ENCODE measurements around the gene ZMAT5. TPM values are rescaled to one million over a fixed set of nuclear protein-coding genes. Genes with fewer than 3 reads are reported as not detected.

Gene ZMAT5
- total RNA-seq, 1 donor from 2014 or later, result 29.0 TPM

DNA sequence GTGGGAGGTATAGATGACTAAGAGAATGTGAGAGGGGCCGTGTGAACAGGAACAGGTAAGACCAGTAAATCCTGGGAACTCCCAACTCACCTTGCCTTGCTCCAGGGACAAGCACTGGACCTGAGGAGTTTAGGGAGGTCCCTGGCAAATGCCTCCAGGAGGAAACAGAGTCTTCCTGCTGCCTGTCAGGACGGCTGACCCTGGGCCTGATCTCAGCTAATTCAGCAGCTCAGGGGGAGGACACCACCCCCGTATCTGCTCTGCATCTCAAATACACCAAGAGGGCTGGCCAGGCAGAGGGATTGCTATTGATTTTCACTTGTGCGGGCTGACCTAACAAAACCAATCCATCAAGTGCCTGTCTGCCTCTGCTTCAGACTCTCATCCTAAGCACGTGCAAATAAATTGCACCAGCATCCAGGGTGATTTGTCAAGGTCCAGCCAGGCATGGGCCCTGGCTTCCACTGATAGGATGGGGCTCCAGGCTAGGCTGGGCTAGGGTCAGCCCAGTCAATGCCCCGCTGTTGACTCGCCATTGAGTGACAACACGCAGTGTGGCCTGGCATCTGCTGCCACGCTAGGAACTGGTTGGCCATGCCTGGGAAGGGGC is 20.7 kb upstream of the ZMAT5 start:
- intact Hi-C loops (cut with micrococcal nuclease), result no loop called here

DNA sequence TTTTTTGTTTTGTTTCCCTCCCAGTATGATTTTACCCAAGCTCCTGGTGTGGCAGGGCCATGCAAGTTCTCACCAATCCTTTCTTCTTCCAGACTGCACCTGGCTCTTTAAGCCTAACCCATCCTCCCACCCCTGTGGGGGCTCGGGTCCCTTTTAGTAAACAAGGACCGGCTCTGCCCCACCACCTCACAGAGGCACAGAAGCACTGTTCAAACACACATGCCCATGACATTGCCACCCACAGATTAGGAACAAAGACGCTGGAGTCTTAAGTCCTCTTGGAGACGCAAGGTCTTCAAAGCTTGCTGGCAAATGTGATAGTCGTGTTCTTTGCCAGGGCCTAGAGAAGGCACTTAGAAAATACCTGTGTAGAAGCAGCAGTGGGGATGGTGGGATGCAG is 19.2 kb upstream of the ZMAT5 start:
- intact Hi-C loops (cut with micrococcal nuclease), result no loop called here

DNA sequence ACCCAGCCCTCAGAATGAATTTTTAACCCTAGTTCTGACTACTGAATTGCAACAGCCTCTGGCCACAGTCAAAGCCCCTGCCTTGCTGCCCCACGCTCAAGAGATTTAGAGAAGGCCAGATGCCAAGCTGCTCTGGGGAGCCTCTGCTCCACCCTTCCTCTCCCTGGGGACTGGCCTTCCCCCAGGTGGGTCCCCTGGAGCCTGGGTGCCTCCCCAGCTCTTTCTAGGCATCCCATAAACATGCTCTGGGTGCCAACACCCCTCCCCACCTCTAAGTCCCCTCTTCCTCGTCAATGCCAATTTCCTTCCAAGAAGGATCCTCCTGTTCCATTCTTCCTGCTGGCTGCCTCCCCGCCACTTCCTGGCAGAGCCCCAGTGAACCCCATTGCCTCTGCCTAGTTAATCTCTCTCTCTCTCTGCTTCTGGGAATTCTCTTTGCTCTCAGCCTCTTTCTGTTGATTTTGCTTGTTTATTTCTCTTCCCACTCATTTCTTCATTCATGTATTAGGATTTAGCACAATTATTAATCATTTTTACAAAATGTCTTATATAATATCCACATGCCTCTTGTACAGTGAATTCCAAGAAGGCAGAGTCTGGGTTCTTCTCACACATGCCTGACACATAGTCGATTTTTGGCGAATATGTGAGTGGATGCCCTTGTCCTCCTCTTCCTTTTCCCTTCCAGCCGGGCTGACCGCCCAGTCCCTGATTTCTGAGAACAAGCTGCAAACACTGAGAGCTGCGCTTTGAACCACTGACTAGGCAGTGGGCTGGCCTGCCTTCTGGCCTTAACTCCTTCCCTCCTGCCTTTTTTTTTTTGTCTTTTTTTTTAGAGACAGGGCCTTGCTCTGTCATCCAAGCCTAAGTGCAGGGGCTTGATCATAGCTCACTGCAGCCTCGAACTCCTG is 17.9 kb upstream of the ZMAT5 start:
- intact Hi-C loops (cut with micrococcal nuclease), result no loop called here

DNA sequence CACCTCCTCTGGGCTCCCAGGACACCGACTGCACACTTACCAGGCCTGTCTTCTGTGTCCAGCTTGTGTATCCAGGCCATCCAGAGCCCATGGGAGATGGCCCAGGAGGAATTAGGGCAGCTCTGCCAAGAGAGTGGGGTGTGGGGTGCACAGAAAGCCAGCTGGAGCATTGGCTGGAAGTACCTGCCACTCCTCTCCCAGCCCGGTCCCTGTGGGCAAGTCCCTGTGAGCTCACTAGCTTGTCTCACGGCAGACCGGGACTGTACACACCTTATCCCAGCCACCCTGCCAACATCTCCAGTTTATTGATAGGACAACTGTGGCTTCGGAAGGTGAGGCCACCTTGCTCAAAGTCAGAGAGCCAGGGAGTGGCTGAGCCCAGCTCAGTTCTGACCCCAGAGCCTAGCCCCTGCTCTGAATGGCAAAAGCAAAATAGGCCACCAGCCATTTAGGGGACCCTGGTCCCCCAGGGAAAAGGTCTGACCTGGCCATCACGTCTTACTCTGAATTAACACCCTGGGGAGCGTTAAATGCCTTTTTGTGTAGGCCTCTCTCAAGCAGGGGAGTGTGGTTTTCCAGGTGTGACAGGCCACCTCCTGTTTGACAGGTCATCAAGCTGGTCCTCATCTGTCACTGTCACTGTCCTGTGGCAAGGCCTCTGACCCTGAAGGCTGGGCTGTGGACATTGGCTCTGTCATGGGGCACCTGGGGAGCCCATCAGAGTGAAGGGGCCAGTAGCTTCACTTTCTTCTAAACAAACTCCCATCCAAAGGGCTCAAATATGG is 15.4 kb upstream of the ZMAT5 start:
- intact Hi-C loops (cut with micrococcal nuclease), result no loop called here

DNA sequence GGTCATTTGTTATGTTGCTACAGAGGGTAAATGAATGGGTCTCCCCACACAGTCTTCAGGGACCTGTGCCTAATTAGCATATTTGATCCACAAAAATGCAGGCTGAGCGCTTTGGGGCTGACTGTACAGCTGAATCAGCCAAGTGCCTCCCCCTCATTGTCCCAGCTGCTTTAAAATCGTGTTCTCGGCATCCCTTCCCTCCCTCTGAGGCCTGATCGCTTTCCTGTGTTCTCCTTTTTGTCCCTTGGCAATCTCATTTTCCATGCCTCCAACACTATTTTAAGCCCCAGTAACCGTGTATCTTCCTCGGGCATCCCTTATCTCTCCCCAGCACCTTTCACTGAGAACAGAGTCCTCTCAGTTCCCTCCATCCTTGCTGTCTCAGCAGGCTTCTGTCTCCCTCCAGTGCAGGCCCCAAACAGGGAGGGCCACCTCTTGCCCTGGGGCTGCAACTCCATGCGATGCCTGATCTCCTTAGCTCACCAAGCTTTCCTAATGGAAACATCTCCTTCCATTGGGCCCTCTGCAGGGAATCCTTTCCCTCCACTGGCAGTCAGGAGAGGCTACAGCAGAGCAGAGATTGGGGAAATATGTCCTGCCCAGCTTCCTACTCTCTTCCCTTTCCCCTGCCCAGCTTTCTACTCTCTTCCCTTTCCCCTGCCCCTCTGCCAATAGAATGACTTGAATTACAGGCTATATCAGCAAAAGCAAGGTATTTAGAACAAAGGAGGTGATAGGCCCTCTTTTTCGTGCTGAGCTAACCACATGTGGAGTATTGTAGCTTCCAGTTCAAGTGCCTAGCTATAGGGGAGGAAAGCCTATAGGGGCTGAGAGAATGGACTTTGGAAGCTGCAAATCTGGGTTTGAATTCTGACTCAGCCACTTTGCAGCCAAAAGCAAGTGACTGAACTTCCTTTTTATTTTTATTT is 14.2 kb upstream of the ZMAT5 start:
- intact Hi-C loops (cut with micrococcal nuclease), result no loop called here

DNA sequence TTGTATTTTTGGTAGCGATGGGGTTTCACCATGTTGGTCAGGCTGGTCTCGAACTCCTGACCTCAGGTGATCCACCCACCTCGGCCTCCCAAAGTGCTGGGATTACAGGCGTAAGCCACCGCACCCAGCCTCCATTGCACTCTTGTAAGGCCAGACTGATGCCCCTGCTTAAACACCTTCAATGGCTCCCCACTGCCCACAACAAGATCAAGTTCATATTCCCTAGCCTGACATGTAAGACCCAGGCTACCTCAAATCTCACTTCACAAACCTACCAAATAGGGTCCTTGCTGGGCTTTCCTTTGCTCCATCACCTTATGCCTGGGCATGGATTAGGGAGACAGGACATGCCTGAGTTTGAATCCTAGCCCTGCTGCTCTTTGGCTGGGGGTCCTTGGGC is 13.4 kb upstream of the ZMAT5 start:
- intact Hi-C loops (cut with micrococcal nuclease), result no loop called here

DNA sequence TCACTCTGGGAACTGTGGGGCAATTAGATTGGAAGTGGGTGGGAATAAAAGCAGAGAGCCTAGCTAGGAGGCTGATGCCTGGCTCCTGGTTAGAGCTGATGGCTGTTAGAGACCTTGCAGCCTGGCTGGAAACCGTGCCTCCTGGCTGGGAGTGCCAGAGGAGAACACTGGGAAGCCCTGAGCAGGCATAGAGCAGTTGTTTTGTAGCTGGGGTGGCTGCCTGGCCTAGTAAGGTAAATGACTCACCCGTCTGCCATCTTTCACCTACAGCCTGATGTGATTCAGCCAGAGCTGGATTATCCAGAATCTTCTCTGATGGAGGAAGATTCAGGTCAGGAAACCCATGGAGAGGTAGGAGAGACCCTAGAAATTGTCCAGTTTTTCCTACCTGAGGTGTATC is 6.4 kb upstream of the ZMAT5 start:
- intact Hi-C loops (cut with micrococcal nuclease), result no loop called here

DNA sequence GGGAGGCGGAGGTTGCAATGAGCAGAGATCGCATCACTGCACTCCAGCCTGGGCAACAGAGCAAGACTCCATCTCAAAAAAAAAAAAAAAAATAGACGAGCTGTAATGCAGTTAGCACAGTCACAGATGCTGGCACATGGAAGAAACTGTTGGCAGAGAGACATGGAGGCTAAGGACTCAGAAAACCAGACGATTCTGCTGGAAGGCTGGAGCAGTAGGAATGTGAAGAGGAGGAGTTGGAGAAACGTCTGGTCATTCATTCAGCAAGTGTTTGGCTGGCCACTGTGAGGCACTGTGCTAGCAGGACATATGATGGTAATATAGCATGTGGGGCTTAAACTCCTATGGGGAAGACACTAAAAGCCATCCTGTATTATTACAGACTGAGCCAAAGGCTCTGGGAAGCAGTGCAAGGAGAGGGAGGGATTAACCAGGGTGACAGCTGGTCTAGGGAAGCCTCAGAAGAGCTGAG is 5.4 kb upstream of the ZMAT5 start:
- intact Hi-C loops (cut with micrococcal nuclease), result no loop called here

DNA sequence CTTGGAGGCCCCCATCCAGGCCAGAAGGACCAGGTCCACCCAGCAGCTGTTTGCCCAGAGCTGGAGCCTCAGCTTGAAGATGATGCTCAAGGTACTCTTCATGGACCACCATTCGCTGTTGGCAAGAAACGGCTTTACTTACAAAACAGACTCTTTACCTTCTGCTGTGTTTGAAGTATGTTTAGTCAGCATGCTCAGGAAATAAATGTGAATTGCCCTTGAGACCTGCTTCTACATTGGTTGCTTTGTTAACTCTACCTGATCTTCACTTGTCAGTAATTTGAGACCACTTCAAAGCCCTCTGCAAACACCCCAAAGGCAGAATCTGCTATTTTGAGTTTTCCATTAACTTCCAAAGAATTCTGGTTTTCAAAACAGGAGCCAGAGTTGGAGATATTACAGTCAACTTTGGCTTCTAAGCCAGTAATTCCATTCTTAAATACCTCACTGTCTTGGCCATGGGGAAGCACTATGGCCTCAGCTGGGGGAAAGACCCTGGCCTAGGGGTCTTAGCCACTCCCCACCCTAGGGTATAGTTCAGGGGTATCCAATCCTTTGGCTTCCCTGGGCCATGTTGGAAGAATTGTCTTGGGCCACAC is 3.0 kb upstream of the ZMAT5 start:
- intact Hi-C loops (cut with micrococcal nuclease), result loop anchor here (5.0 to 10.0 kb wide), 4 partner anchors 317 to 1725 kb away; partner anchors contain the start of genes OSM and SFI1

DNA sequence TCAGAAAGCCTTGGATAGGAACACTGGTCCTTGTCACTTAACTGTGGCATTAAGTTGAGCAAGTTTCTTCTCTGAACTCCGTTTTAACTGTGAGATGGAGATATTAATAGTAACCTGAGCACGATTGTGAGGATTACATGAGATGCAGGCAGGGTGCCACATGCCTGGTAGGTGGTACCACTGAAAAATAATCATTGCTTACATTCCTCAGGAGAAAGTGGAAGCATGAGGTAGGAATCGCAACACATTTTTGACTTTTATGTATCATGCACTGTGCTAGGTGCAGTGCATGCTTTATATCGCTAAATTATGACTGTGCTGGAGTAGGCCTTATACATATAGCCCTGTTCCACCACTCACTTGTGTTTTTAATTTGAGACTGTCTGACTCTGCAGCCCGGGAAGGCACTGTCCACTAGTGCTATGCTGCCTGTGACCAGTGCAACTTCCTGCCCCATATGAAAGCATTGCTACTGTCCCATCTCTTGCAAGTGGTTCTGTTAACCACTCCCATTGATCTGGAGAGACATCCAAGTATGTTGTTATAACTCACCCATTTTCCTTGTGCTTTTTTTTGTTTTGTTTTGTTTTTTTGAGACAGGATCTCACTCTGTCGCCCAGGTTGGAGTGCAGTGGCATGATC is 1.4 kb upstream of the ZMAT5 start:
- intact Hi-C loops (cut with micrococcal nuclease), result loop anchor here (5.0 to 10.0 kb wide), 4 partner anchors 319 to 1727 kb away; partner anchors contain the start of genes OSM and SFI1

DNA sequence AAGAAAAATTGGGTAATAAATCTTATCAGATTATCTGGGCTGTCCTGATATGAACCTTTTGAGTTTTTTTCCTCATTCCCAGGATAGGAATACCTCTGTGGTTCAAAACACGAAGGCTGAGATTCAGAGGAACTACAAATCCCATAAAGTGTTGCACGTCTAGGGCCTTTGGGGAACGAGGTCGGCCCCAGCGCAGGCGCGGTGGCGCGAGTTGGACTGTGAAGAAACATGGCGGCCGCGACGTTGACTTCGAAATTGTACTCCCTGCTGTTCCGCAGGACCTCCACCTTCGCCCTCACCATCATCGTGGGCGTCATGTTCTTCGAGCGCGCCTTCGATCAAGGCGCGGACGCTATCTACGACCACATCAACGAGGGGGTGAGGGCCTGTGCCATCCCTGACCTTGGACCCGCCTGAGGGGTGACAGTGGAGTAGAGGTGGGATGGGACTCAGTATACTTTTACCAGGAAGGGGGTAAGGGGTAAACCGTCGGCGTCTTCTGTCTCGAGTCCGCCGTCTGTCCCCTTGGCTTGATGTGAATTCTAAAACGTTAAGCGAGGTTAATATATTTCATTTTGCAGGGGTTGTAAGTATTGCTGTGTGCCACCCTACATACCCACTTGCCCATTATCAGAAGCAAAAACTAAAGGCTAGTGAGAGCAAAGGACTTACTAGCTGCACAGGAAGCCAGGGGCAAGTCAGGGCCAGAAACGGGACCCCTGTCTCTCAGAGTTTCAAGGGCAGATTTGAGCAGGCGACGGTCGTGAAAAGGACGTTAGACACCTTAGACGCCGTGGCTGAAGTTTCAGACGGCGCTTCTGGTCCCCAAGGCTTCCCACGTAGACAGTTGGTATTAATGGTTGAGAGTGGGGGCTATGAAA is 604 bp upstream of the ZMAT5 start, which contains the start of gene UQCR10:
Gene UQCR10, plus strand, starts transcription at position 199 of the 881 bp plus-strand sequence. Its CDS starts 30 bp downstream, at position 229.
- intact Hi-C loops (cut with micrococcal nuclease), result loop anchor here (1.0 to 10.0 kb wide), 15 partner anchors 16 to 1727 kb away; partner anchors contain the start of genes ASCC2, EWSR1, NF2 and OSM

DNA sequence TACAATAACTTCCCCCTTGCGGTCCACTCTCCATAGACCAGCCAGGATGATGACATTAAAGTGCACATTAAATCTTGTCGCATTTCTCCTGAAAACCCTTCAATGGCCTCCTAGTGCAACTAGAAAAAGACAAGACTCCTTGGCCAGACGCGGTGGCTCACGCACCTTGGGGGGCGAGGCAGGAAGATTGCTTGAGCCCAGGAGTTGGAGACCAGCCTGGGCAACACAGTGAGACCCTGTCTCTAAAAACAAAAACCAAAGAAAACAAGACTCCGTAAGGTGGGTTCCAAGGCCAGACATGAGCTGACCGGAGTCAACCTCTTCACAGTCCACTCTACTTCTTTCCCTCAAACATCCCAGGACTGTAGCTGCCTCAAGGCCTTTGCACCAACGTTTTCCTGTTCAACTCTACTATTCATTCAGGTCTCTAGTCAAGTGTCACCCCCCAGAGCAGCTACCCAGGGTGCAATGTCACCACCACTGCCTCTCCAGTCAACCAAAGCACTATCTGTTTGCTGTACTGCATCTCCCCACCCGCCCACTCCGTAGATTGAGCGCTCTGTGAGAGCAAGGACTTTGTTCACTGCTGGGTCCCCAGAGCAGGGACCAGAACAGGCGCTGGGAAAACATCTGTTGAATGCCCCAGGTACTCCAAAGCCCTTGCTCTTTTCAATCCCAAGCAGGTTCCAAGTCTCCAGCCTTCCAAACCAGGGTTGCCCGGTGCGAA is 739 bp downstream of the ZMAT5 start:
- intact Hi-C loops (cut with micrococcal nuclease), result loop anchor here (2.0 to 10.0 kb wide), 6 partner anchors 321 to 1729 kb away; partner anchors contain the start of genes EWSR1, OSM and SFI1

DNA sequence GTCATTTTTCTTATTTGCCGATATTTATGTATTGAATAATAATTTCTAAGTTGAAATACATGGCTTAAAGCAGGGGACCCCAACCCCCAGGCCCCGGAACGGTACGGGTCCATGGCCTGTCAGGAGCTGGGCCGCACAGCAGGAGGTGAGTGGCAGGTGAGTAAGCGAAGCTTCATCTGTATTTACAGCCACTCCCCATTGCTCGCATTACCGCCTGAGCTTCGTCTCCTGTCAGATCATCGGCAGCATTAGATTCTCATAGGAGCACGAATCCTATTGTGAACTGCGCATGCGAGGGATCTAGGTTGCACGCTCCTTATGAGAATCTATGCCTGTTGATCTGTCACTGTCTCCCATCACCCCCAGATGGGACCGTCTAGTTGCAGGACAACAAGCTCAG is 4.5 kb downstream of the ZMAT5 start:
- intact Hi-C loops (cut with micrococcal nuclease), result loop anchor here (10.0 kb wide), 1 partner anchor 1733 kb away; the partner anchor contains the start of gene SFI1

DNA sequence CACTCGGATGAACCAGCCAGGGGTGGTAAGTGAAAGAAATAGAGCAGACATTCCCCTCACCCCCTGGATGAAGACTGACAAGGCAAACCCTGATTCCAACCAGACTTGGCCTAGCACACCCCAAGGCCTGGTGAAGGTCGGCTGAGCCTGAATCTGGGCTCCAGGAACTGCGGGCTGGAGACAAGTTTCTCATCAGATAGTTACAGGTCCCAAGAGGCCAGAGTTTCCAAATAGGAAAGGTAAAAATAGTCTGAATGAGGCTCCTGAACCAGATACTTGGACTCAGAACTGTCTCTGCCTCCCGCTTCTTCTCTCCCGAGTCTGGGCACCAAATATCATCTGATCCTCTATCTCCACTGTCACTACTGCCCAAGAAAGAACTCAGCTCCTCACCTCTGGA is 7.8 kb downstream of the ZMAT5 start:
- intact Hi-C loops (cut with micrococcal nuclease), result no loop called here

DNA sequence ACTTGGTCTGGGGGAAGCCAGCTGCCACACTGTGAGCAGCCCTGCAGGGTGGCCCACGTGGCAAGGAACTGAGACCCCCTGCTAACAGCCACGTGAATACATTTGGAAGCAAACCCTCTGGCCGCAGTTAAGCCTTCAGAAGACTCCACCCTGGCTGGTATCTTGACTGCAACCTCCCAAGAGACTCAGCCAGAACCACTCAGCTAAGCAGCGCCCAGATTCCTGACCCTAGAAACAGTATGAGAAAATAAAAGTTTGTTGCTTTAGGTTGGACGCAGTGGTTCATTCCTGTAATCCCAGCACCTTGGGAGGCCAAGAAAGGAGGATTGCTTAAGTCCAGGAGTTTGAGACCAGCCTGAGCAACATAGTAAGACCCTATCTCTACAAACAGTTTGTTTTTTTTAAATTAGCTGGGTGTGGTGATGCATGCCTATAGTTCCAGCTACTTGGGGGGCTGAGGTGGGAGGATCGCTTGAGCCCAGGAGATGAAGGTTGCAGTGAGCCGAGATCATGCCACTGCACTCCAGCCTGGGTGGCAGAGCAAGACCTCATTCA is 8.7 kb downstream of the ZMAT5 start:
- intact Hi-C loops (cut with micrococcal nuclease), result no loop called here

DNA sequence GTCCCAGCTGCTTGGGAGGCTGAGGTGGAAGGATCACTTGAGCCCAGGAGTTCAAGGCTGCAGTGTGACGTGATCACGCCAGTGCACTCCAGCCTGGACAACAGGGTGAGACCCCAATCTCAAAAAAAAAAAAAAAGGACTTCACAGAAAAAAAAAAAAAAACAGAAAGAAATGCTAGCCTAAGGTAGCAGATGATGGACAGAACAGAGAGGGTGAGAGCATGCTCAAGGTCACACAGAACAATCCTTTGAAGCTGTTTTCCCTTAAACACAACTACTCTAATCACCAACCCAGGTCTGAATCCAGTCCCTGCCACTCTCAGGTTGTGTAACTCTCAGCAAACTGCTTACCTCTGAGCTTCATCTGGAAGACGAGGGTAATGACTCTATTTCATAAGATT is 9.7 kb downstream of the ZMAT5 start:
- intact Hi-C loops (cut with micrococcal nuclease), result no loop called here

DNA sequence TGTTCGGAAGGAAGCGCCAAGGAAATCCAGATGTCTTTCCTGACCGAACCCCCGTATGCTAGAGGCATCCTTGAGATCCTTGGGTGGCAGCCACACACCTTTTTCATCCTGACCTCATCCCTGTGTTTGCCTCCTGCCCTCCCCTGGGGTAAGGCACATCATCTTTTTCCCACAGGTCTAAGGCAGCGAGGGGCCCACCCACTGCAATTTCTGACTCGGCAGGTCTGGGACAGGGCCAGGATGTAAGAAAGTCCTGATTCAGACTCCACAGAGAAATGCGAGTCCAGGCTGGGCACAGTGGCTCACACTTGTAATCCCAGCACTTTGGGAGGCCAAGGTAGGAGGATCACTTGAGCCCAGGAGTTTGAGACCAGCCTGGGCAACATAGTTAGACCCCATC is 10.5 kb downstream of the ZMAT5 start:
- intact Hi-C loops (cut with micrococcal nuclease), result no loop called here
